Transverse colon (tissue), 4 donors: ENCODE results near the gene HAGH.

Experiments used
- CTCF ChIP-seq, 5 experiments: fragments of 200-600 bp in 3 of 5; fragments of 450-650 bp in 2 of 5; sonication (generic) in 3 of 5; IDR thresholded peaks; 1 replicate in 2 of 5; 2 replicates in 3 of 5; pipeline ENCODE4 v1.5.1; 2016 to 2017; ENCODE audit warnings: antibody characterized with exemption in 5 of 5, inconsistent platforms in 3 of 5, mild to moderate bottlenecking in 2 of 5, moderate library complexity in 1 of 5
- EP300 ChIP-seq: sonication (generic); formaldehyde crosslinking; IDR thresholded peaks from one replicate; pipeline ENCODE4 v1.6.1; 2017; ENCODE audit warnings: antibody characterized with exemption, low read depth
- POLR2A ChIP-seq: fragments of 450-650 bp; IDR thresholded peaks from one replicate; pipeline ENCODE4 v1.6.1; 2016; ENCODE audit warnings: antibody characterized with exemption, mild to moderate bottlenecking, moderate library complexity
- POLR2AphosphoS5 ChIP-seq, 3 donors: sonication (generic); formaldehyde crosslinking; IDR thresholded peaks; one replicate each; pipeline ENCODE4 v1.6.1; 2016; ENCODE audit warnings: antibody characterized with exemption in 3 of 3

GRCh38 chr16:1820946-1821290 lies 5.7 kb downstream of the HAGH start:
- TF ChIP-seq CTCF (IDR thresholded peaks at IDR 0.05) (no peak), POLR2AphosphoS5 (IDR thresholded peaks at IDR 0.05) (no peak), EP300 (no peak), POLR2A (no peak)
